HCT116 (cell line): ENCODE results near the gene MRPS27. TPM values are rescaled to one million over a fixed set of nuclear protein-coding genes. Genes with fewer than 3 reads are reported as not detected.

ENCODE experiments used
- ATAC-seq: fragments of 200-7000 bp; cut with Tn5 transposase; 2 replicates; pipeline ENCODE4 v1.9.1; 2020; ENCODE audit warnings: mild to moderate bottlenecking, moderate library complexity
- BruUV-seq: library from RNA; stranded (reverse); fragments of 400-500 nt; replicated peaks from 2 replicates; lab custom pipeline; 2021; lab: Mats Ljungman, UMichigan
- CTCF ChIA-PET: fragments of 300-600 bp; sonication (Branson Sonifier 250); formaldehyde crosslinking; loops from one replicate; lab custom pipeline; 2021; ENCODE audit warnings: antibody characterized with exemption; lab: Charles Lee
- POLR2A ChIA-PET: fragments of 300-600, 350-600 bp; sonication (Branson Sonifier 250); formaldehyde crosslinking; loops from one replicate; lab custom pipeline; 2021; ENCODE audit warnings: antibody characterized with exemption; lab: Charles Lee
- RAD21 ChIA-PET, 2 experiments: fragments of 300-600 bp; sonication (Branson Sonifier 250); formaldehyde crosslinking; loops; one replicate each; lab custom pipeline; 2023; ENCODE audit warnings: low total read pairs in 2 of 2; ENCODE audit not compliant: uncharacterized antibody in 2 of 2, unreplicated experiment in 2 of 2, low non-redundant PET in 1 of 2; lab: Charles Lee
- DNase-seq: peaks from one replicate; pipeline ENCODE4 v3.0.0-alpha.2; 2010; ENCODE audit warnings: low read depth, low spot score
- H2AFZ ChIP-seq: fragments of 200-600 bp; shearing (Covaris generic), sonication (generic); 2 replicates; pipeline ENCODE4 v1.6.1; 2017; ENCODE audit warnings: low read depth, mixed run types, mixed read lengths, antibody characterized with exemption, low read length; ENCODE audit not compliant: poor library complexity, severe bottlenecking
- H3K27ac ChIP-seq: 2 replicates; pipeline ENCODE4 v1.5.1; 2012; ENCODE audit warnings: low read depth, low read length
- H3K27me3 ChIP-seq: fragments of 200-600 bp; sonication (generic); 2 replicates; pipeline ENCODE4 v1.6.1; 2016; ENCODE audit warnings: mixed run types, low read length, mixed read lengths; ENCODE audit not compliant: insufficient read depth
- H3K36me3 ChIP-seq, 2 experiments: fragments of 200-500 bp in 1 of 2; fragments of 200-600 bp in 1 of 2; sonication (Bioruptor generic) in 1 of 2; sonication (generic) in 1 of 2; 2 replicates each; pipeline versions ENCODE4 v1.5.1 to v1.6.1; 2014 to 2016; ENCODE audit warnings: low read length in 2 of 2, inconsistent platforms in 1 of 2, mixed read lengths in 1 of 2, mixed run types in 1 of 2; ENCODE audit not compliant: insufficient read depth in 2 of 2, control insufficient read depth in 1 of 2
- H3K4me1 ChIP-seq, 2 experiments: fragments of 200-600 bp in 1 of 2; sonication (generic) in 1 of 2; 2 replicates each; pipeline versions ENCODE4 v1.5.1 to v1.6.1; 2012 to 2017; ENCODE audit warnings: low read length in 2 of 2, inconsistent platforms in 1 of 2, mild to moderate bottlenecking in 1 of 2, mixed read lengths in 1 of 2, mixed run types in 1 of 2, moderate library complexity in 1 of 2; ENCODE audit not compliant: insufficient read depth in 2 of 2, control insufficient read depth in 1 of 2
- H3K4me2 ChIP-seq: fragments of 200-600 bp; sonication (generic); 2 replicates; pipeline ENCODE4 v1.6.1; 2017; ENCODE audit warnings: mixed run types, low read length, mixed read lengths
- H3K4me3 ChIP-seq, 2 experiments: fragments of 200-600 bp in 1 of 2; sonication (generic) in 1 of 2; replicated peaks in 1 of 2; 2 replicates each; pipeline ENCODE4 v1.5.1; 2011 to 2016; ENCODE audit warnings: low read length in 2 of 2, control low read depth in 1 of 2, low read depth in 1 of 2, mild to moderate bottlenecking in 1 of 2, mixed read lengths in 1 of 2, mixed run types in 1 of 2
- H3K79me2 ChIP-seq: fragments of 200-600 bp; sonication (generic); 2 replicates; pipeline ENCODE4 v1.6.1; 2017; ENCODE audit warnings: mild to moderate bottlenecking, mixed run types, low read length, moderate library complexity, mixed read lengths; ENCODE audit not compliant: insufficient read depth
- H3K9ac ChIP-seq: fragments of 200-600 bp; sonication (generic); 2 replicates; pipeline ENCODE4 v1.6.1; 2016; ENCODE audit warnings: low read length, mixed read lengths
- H3K9me2 ChIP-seq: fragments of 200-600 bp; sonication (generic), shearing (Covaris generic); 2 replicates; pipeline ENCODE4 v1.6.1; 2017; ENCODE audit warnings: mixed run types, mild to moderate bottlenecking, moderate library complexity; ENCODE audit not compliant: insufficient read depth
- H3K9me3 ChIP-seq, 2 experiments: fragments of 200-500 bp in 1 of 2; fragments of 200-600 bp in 1 of 2; sonication (Bioruptor generic) in 1 of 2; sonication (generic) in 1 of 2; 2 replicates each; pipeline ENCODE4 v1.6.1; 2014 to 2017; ENCODE audit warnings: low read length in 2 of 2, mixed read lengths in 2 of 2, inconsistent platforms in 1 of 2, low read depth in 1 of 2, mild to moderate bottlenecking in 1 of 2, mixed run types in 1 of 2, moderate library complexity in 1 of 2; ENCODE audit not compliant: control insufficient read depth in 1 of 2, insufficient read depth in 1 of 2
- H4K20me1 ChIP-seq: fragments of 200-600 bp; sonication (generic), shearing (Covaris generic); 2 replicates; pipeline ENCODE4 v1.6.1; 2017; ENCODE audit warnings: mixed run types, mild to moderate bottlenecking, moderate library complexity; ENCODE audit not compliant: insufficient read depth
- CBX3 ChIP-seq: IDR thresholded peaks from 2 replicates; pipeline ENCODE4 v1.6.1; 2012; ENCODE audit warnings: low read depth
- EGR1 ChIP-seq: IDR thresholded peaks from 2 replicates; pipeline ENCODE4 v1.6.1; 2012; ENCODE audit warnings: low read depth
- EZH2phosphoT487 ChIP-seq: fragments of 200-600 bp; IDR thresholded peaks from 2 replicates; pipeline ENCODE4 v1.6.1; 2018; ENCODE audit warnings: antibody characterized with exemption, borderline replicate concordance
- FOSL1 ChIP-seq: IDR thresholded peaks from 2 replicates; pipeline ENCODE4 v1.6.1; 2012; ENCODE audit warnings: low read depth
- SIN3A ChIP-seq: IDR thresholded peaks from 2 replicates; pipeline ENCODE4 v1.6.1; 2012; ENCODE audit warnings: low read depth
- YY1 ChIP-seq: IDR thresholded peaks from 2 replicates; pipeline ENCODE4 v1.6.1; 2011; ENCODE audit warnings: low read length, low read depth, moderate library complexity, mild to moderate bottlenecking; ENCODE audit not compliant: insufficient replicate concordance; ENCODE audit errors: extremely low read depth
- intact Hi-C: fragments of 100-400 bp; cut with micrococcal nuclease; formaldehyde crosslinking; loops from 2 replicates; pipeline ENCODE4 v1.10.0; 2022
- total RNA-seq: library from RNA; stranded (reverse); gene quantifications from one replicate; pipeline ENCODE4 v1.2.1, GENCODE V29; 2021; ENCODE audit not compliant: unreplicated experiment
- TF ChIP-seq, protein P1 (sequence below): IDR thresholded peaks from 2 replicates; pipeline ENCODE4 v1.6.1; 2012
- TF ChIP-seq, protein P2 (sequence below): IDR thresholded peaks from 2 replicates; pipeline ENCODE4 v1.6.1; 2011; ENCODE audit warnings: mild to moderate bottlenecking, low read length, moderate library complexity; ENCODE audit not compliant: insufficient replicate concordance; ENCODE audit errors: extremely low read depth

The MRPS27 gene
- total RNA-seq, 1 experiment from 2014 or later, result 113 TPM

DNA sequence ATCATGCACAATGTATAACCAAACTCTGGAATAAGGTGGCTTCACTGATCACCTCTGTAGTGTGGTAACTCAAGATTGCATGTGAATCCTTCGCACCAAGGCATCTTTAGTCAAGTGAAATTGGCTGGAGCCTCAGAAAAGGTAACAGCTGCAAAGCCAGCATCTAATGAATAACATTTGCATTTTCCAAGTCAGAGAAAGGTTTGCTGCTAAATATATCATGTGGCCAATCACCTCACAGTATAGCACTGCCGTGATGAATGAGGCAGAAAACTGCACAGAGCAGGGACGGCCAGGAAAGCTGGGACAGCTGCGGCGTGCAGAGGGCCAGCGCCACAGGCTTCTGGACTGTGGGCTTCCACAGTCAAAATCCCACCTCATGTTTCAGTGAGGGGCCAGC, 18.5 kb downstream of the MRPS27 start:
- ChIA-PET RAD21 (no interaction called here), CTCF (interaction anchor here (1.3 kb wide), 1 partner anchor 13 kb away, joined by 4 read pairs; no protein-coding TSS in a partner anchor), POLR2A (no interaction called here)
- Histone ChIP-seq H3K27me3 (no peaks in the 10 kb centered on the region), H3K9ac (no peak overlapping the region), H4K20me1 (peaks cover 10% of the 10 kb centered on the region; the same call in 1 of the 2 replicates), H3K4me1 (no peaks in the 10 kb centered on the region; a peak in 1 of 4 replicates), H3K9me2 (no peaks in the 10 kb centered on the region), H3K36me3 (peaks cover 0 to 11% of the 10 kb centered on the region in 2 experiments; a peak in 1 of 4 replicates), H3K4me2 (no peak overlapping the region), H3K79me2 (peaks cover 95% of the 10 kb centered on the region), H3K27ac (no peak overlapping the region), H2AFZ (no peak overlapping the region), H3K4me3 (no peak overlapping the region), H3K9me3 (no peaks in the 10 kb centered on the region)
- no peak for DNase-seq
- no TSS peak for BruUV-seq
- ATAC-seq, result no peak
- intact Hi-C loops, result no loop called here
- TF ChIP-seq, protein P1, sequence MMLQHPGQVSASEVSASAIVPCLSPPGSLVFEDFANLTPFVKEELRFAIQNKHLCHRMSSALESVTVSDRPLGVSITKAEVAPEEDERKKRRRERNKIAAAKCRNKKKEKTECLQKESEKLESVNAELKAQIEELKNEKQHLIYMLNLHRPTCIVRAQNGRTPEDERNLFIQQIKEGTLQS, result no peak
- TF ChIP-seq SIN3A (no peak), CBX3 (no peak), EGR1 (no peak), EZH2phosphoT487 (no peak), YY1 (no peak), FOSL1 (no peak)
- TF ChIP-seq, protein P2, sequence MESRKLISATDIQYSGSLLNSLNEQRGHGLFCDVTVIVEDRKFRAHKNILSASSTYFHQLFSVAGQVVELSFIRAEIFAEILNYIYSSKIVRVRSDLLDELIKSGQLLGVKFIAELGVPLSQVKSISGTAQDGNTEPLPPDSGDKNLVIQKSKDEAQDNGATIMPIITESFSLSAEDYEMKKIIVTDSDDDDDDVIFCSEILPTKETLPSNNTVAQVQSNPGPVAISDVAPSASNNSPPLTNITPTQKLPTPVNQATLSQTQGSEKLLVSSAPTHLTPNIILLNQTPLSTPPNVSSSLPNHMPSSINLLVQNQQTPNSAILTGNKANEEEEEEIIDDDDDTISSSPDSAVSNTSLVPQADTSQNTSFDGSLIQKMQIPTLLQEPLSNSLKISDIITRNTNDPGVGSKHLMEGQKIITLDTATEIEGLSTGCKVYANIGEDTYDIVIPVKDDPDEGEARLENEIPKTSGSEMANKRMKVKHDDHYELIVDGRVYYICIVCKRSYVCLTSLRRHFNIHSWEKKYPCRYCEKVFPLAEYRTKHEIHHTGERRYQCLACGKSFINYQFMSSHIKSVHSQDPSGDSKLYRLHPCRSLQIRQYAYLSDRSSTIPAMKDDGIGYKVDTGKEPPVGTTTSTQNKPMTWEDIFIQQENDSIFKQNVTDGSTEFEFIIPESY, result no peak
- TF ChIP-seq, all 23 proteins: peak for 0
